Sigmoid colon (tissue), 7 donors: ENCODE data around the gene CPXM1. TPM values are rescaled to one million over a fixed set of nuclear protein-coding genes. Genes with fewer than 3 reads are reported as not detected.

ENCODE experiments used
- DNase-seq: peaks from one replicate; pipeline ENCODE4 v3.0.0-alpha.2; 2019
- H3K27ac ChIP-seq, 4 donors: fragments of 200-600 bp; sonication (generic); one replicate each; pipeline ENCODE4 v1.5.1; 2016 to 2019; ENCODE audit warnings: mild to moderate bottlenecking in 1 of 4
- H3K27me3 ChIP-seq, 3 donors: fragments of 200-600 bp; sonication (generic); one replicate each; pipeline ENCODE4 v1.5.1; 2019; ENCODE audit warnings: mild to moderate bottlenecking in 1 of 3
- H3K36me3 ChIP-seq, 4 donors: fragments of 200-600 bp; sonication (generic); one replicate each; pipeline ENCODE4 v1.5.1; 2016 to 2019
- H3K4me1 ChIP-seq, 4 donors: fragments of 200-600 bp; sonication (generic); one replicate each; pipeline ENCODE4 v1.5.1; 2017 to 2019
- H3K4me3 ChIP-seq, 4 donors: fragments of 200-600 bp; sonication (generic); one replicate each; pipeline ENCODE4 v1.5.1; 2017 to 2019; ENCODE audit warnings: mild to moderate bottlenecking in 2 of 4, moderate library complexity in 1 of 4
- H3K9me3 ChIP-seq, 4 donors: fragments of 200-600 bp in 3 of 4; sonication (generic) in 3 of 4; one replicate each; pipeline versions ENCODE4 v1.5.1 to v1.6.1; 2013 to 2019
- CTCF ChIP-seq, 4 experiments: fragments of 450-650 bp in 3 of 4; fragments of 200-600 bp in 1 of 4; IDR thresholded peaks; one replicate each; pipeline ENCODE4 v1.5.1; 2016 to 2019; ENCODE audit warnings: antibody characterized with exemption in 4 of 4, mild to moderate bottlenecking in 3 of 4, moderate library complexity in 2 of 4
- EP300 ChIP-seq, 4 donors: sonication (generic); formaldehyde crosslinking; IDR thresholded peaks; one replicate each; pipeline ENCODE4 v1.6.1; 2017; ENCODE audit warnings: antibody characterized with exemption in 4 of 4
- POLR2A ChIP-seq, 2 donors: fragments of 450-650 bp; IDR thresholded peaks; one replicate each; pipeline ENCODE4 v1.6.1; 2016; ENCODE audit warnings: antibody characterized with exemption in 2 of 2, mild to moderate bottlenecking in 2 of 2, moderate library complexity in 2 of 2
- POLR2AphosphoS5 ChIP-seq, 4 donors: sonication (generic); formaldehyde crosslinking; IDR thresholded peaks; one replicate each; pipeline ENCODE4 v1.6.1; 2017; ENCODE audit warnings: antibody characterized with exemption in 4 of 4
- WGBS, 2 donors: extraction: QIAGEN DNeasy Blood & Tissue Kit; methylation state at CpG; one replicate each; pipeline ENCODE4 v1.1.7; 2013; 5-methylcytosine and 5-hydroxymethylcytosine counted together
- intact Hi-C: fragments of 100-400 bp; cut with DNase I; formaldehyde crosslinking; loops from one replicate; pipeline ENCODE4 v1.15.1; 2023
- polyA plus RNA-seq, 3 donors: library from polyadenylated mRNA; stranded (reverse); fragments of 200-250 nt; gene quantifications; one replicate each; pipeline ENCODE4 v1.2.3, GENCODE V29; 2013
- total RNA-seq, 4 donors: library from RNA; depleted of rRNA; stranded (reverse); fragments of >200 nt; gene quantifications; one replicate each; pipeline ENCODE4 v1.1.0, GENCODE V29; 2016
- donor health status: healthy with polysubstance abuse.
- donor health status: Bipolar disorder and iron deficiency.
- donor health status: healthy.

CPXM1 gene
- total and polyA plus RNA-seq, 7 donors, result 0.54 to 10.0 (median 1.2) TPM

- DNase-seq, result no peak
- TF ChIP-seq CTCF (IDR thresholded peaks at IDR 0.05), result no peak
- no peak for TF ChIP-seq POLR2A (IDR thresholded peaks at IDR 0.05)
- no peak for TF ChIP-seq EP300 (IDR thresholded peaks at IDR 0.05)
- TF ChIP-seq POLR2AphosphoS5 (IDR thresholded peaks at IDR 0.05), result no peak
- Histone ChIP-seq H3K36me3 (peaks cover 0 to 24% (median 0%) of the 10 kb centered on the region in 4 donors), H3K27ac (no peak overlapping the region), H3K4me3 (no peak overlapping the region), H3K27me3 (no peaks in the 10 kb centered on the region), H3K9me3 (no peaks in the 10 kb centered on the region), H3K4me1 (peaks cover 0 to 24% (median 14%) of the 10 kb centered on the region in 4 donors)
- intact Hi-C loops, result loop anchor here (5.0 kb wide), 1 partner anchor 367 kb away; the partner anchor contains the start of gene SNRPB
- 95 to 97% methylated on average over 15 of the region's 15 CpGs for WGBS, 2 donors
Measured at GRCh38 chr20:2838847-2839671, 38.6 kb upstream of the CPXM1 start.

- peaks cover 0 to 24% (median 14%) of the 10 kb centered on the region in 4 donors for H3K4me1 ChIP-seq
- intact Hi-C loops, result loop anchor here (5.0 kb wide), 1 partner anchor 366 kb away; the partner anchor contains the start of gene SNRPB
- WGBS, 2 donors, result 90 to 96% methylated on average over 19 of the region's 19 CpGs
- no peak overlapping the region for H3K4me3 ChIP-seq
- no peak overlapping the region for H3K27ac ChIP-seq
- H3K36me3 ChIP-seq, result peaks cover 0 to 24% (median 0%) of the 10 kb centered on the region in 4 donors
- H3K9me3 ChIP-seq, result no peaks in the 10 kb centered on the region
- DNase-seq, result no peak
- no peak for TF ChIP-seq POLR2A (IDR thresholded peaks at IDR 0.05)
- no peak for TF ChIP-seq CTCF (IDR thresholded peaks at IDR 0.05)
- TF ChIP-seq EP300 (IDR thresholded peaks at IDR 0.05), result no peak
- TF ChIP-seq POLR2AphosphoS5 (IDR thresholded peaks at IDR 0.05), result no peak
- H3K27me3 ChIP-seq, result no peaks in the 10 kb centered on the region
Measured at GRCh38 chr20:2838170-2838797, 37.9 kb upstream of the CPXM1 start.

- Histone ChIP-seq H3K36me3 (peaks cover 0 to 24% (median 0%) of the 10 kb centered on the region in 4 donors), H3K4me3 (no peak overlapping the region), H3K27me3 (no peaks in the 10 kb centered on the region), H3K9me3 (no peaks in the 10 kb centered on the region), H3K27ac (no peak overlapping the region), H3K4me1 (peaks cover 0 to 24% (median 14%) of the 10 kb centered on the region in 4 donors)
- DNase-seq, result no peak
- WGBS, 2 donors, result 90 to 91% methylated on average over 6 of the region's 6 CpGs
- intact Hi-C loops, result loop anchor here (5.0 kb wide), 1 partner anchor 365 kb away; the partner anchor contains the start of gene SNRPB
- no peak for TF ChIP-seq POLR2AphosphoS5 (IDR thresholded peaks at IDR 0.05)
- TF ChIP-seq POLR2A (IDR thresholded peaks at IDR 0.05), result no peak
- no peak for TF ChIP-seq EP300 (IDR thresholded peaks at IDR 0.05)
- TF ChIP-seq CTCF (IDR thresholded peaks at IDR 0.05), result no peak
Measured at GRCh38 chr20:2837221-2837960, 37.0 kb upstream of the CPXM1 start.

GRCh38 chr20:2836035-2836434 lies 35.6 kb upstream of the CPXM1 start:
- peaks cover 0 to 24% (median 0%) of the 10 kb centered on the region in 4 donors for H3K36me3 ChIP-seq
- no peaks in the 10 kb centered on the region for H3K27me3 ChIP-seq
- H3K4me3 ChIP-seq, result no peak overlapping the region
- peaks cover 0 to 12% (median 4%) of the 10 kb centered on the region in 4 donors for H3K4me1 ChIP-seq
- no peak overlapping the region for H3K27ac ChIP-seq
- H3K9me3 ChIP-seq, result no peaks in the 10 kb centered on the region
- TF ChIP-seq EP300 (IDR thresholded peaks at IDR 0.05), result no peak
- no peak for TF ChIP-seq POLR2AphosphoS5 (IDR thresholded peaks at IDR 0.05)
- no peak for TF ChIP-seq CTCF (IDR thresholded peaks at IDR 0.05)
- no peak for TF ChIP-seq POLR2A (IDR thresholded peaks at IDR 0.05)
- 88% methylated on average over 5 of the region's 5 CpGs for WGBS, 2 donors
- DNase-seq, result no peak
- intact Hi-C loops, result loop anchor here (5.0 kb wide), 1 partner anchor 364 kb away; the partner anchor contains the start of gene SNRPB
